Measurements from ENCODE around the gene SCUBE1. TPM values are rescaled to one million over a fixed set of nuclear protein-coding genes. Genes with fewer than 3 reads are reported as not detected.

SCUBE1 gene
- total and polyA plus RNA-seq, 2 donors (not counting 3 experiments of a cell fraction or from before 2014, with no cell fraction given) = 0.07 TPM; not detected in 1

DNA sequence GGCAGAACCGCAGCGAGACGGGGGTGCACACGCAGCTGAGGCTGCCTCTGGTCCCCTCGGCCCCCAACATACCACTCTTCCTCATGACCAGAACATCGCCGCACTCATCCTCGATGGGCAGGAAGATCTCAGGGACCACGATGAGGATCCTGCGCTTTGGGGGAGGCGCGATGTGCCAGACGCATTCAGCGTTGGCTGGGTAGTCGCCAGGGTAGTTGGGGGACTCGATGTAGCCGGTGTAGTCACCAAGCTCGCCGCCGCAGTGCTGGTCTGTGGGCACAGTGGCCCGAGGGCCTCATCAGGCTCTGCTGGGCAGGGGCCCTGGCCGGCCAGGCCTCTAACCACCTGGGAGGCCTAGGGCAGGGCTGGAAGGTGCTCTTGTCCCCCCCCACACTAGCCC is 133.2 kb downstream of the SCUBE1 start:
- Histone ChIP-seq H3K4me1 (ENCODE audit: control insufficient read depth, extremely low read depth, insufficient read depth, low read length) (no peaks in the 10 kb centered on the region), H3K4me3 (replicated peaks in 1 of 3; ENCODE audit: insufficient read depth in 1 of 3, low read depth in 1 of 3, low read length in 3 of 3) (no peak overlapping the region), H3K27ac (ENCODE audit: insufficient read depth, low read depth, low read length) (no peak overlapping the region), H3K79me2 (ENCODE audit: control insufficient read depth, insufficient read depth, low read length) (no peaks in the 10 kb centered on the region), H2AFZ (ENCODE audit: low read depth, low read length) (no peak overlapping the region), H3K9me1 (replicated peaks; ENCODE audit: control insufficient read depth, extremely low read depth, insufficient read depth, low read length) (no peaks in the 10 kb centered on the region), H3K36me3 (ENCODE audit: control insufficient read depth in 2 of 2, extremely low read depth in 1 of 2, insufficient read depth in 2 of 2, low read length in 2 of 2) (no peaks in the 10 kb centered on the region), H3K27me3 (ENCODE audit: control insufficient read depth in 2 of 2, insufficient read depth in 2 of 2, low read length in 2 of 2) (no peaks in the 10 kb centered on the region), H3K9ac (replicated peaks; ENCODE audit: extremely low read depth, insufficient read depth, low read length) (no peak overlapping the region), H4K20me1 (replicated peaks; ENCODE audit: control insufficient read depth, extremely low read depth, insufficient read depth, low read length) (no peaks in the 10 kb centered on the region), H3K4me2 (ENCODE audit: insufficient read depth, low read length) (no peak overlapping the region), H3K9me3 (replicated peaks; ENCODE audit: control insufficient read depth, insufficient read depth, low read length) (no peaks in the 10 kb centered on the region)
- CTCF ChIA-PET = interaction anchor here (1.7 kb wide), 1 partner anchor 23 kb away, joined by 4 read pairs; no protein-coding TSS in a partner anchor
- DNase-seq (ENCODE audit: low read depth, low spot score) = no peak
- POLR2A ChIA-PET = no interaction called here
- FAIRE-seq = no peak
- TF ChIP-seq MYC (IDR thresholded peaks at IDR 0.05; ENCODE audit: low read depth, low read length) (no peak), JUN (IDR thresholded peaks at IDR 0.05; ENCODE audit: borderline replicate concordance, insufficient read depth, insufficient read length, low read depth) (no peak)
- TF ChIP-seq, protein P1, sequence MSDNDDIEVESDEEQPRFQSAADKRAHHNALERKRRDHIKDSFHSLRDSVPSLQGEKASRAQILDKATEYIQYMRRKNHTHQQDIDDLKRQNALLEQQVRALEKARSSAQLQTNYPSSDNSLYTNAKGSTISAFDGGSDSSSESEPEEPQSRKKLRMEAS (IDR thresholded peaks at IDR 0.05; ENCODE audit: insufficient read depth, insufficient read length) = no peak
- dilution Hi-C loops (cut with MboI; ENCODE audit: extremely low pct_ligation_motif_present, low sequenced_read_pairs) = no loop called here
- intact Hi-C loops (cut with micrococcal nuclease) = no loop called here
- no TSS peak for BruUV-seq (replicated peaks)

DNA sequence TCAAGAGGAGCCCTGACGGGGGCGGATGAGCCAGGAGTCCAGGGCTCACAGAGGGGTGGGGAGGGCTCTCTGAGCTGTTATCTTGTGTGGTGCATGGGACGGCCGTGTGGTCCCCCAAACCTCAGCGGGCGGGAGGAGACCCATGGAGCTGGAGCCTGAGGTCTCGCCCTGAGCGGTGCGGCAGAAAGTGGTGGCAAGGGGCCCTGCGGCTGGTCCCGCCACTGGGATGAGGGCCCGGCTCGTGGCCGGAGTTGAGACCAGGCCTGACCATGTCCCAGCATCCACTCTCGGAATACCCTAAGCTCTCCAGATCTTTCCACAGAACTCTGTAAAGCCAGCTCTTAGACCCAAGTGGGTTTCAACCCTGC is 133.7 kb downstream of the SCUBE1 start:
- Histone ChIP-seq H2AFZ (ENCODE audit: low read depth, low read length) (no peak overlapping the region), H3K4me1 (ENCODE audit: control insufficient read depth, extremely low read depth, insufficient read depth, low read length) (no peaks in the 10 kb centered on the region), H3K9me1 (replicated peaks; ENCODE audit: control insufficient read depth, extremely low read depth, insufficient read depth, low read length) (no peaks in the 10 kb centered on the region), H3K27me3 (ENCODE audit: control insufficient read depth in 2 of 2, insufficient read depth in 2 of 2, low read length in 2 of 2) (no peaks in the 10 kb centered on the region), H3K9ac (replicated peaks; ENCODE audit: extremely low read depth, insufficient read depth, low read length) (no peak overlapping the region), H3K36me3 (ENCODE audit: control insufficient read depth in 2 of 2, extremely low read depth in 1 of 2, insufficient read depth in 2 of 2, low read length in 2 of 2) (no peaks in the 10 kb centered on the region), H3K9me3 (replicated peaks; ENCODE audit: control insufficient read depth, insufficient read depth, low read length) (no peaks in the 10 kb centered on the region), H4K20me1 (replicated peaks; ENCODE audit: control insufficient read depth, extremely low read depth, insufficient read depth, low read length) (no peaks in the 10 kb centered on the region), H3K79me2 (ENCODE audit: control insufficient read depth, insufficient read depth, low read length) (no peaks in the 10 kb centered on the region), H3K4me2 (ENCODE audit: insufficient read depth, low read length) (no peak overlapping the region), H3K4me3 (replicated peaks in 1 of 3; ENCODE audit: insufficient read depth in 1 of 3, low read depth in 1 of 3, low read length in 3 of 3) (no peak overlapping the region), H3K27ac (ENCODE audit: insufficient read depth, low read depth, low read length) (no peak overlapping the region)
- ChIA-PET POLR2A (no interaction called here), CTCF (interaction anchor here (1.7 kb wide), 1 partner anchor 22 kb away, joined by 4 read pairs; no protein-coding TSS in a partner anchor)
- BruUV-seq (replicated peaks) = no TSS peak
- no peak for TF ChIP-seq POLR2AphosphoS5 (IDR thresholded peaks at IDR 0.05; ENCODE audit: insufficient read depth, low read depth, low read length)
- no peak for TF ChIP-seq EZH2 (IDR thresholded peaks at IDR 0.05; ENCODE audit: borderline replicate concordance, low read depth, low read length, severe bottlenecking)
- TF ChIP-seq POLR2A (IDR thresholded peaks at IDR 0.05; ENCODE audit: low read depth, low read length) = no peak
- TF ChIP-seq MYC (IDR thresholded peaks at IDR 0.05; ENCODE audit: low read depth, low read length) = no peak
- TF ChIP-seq, protein P2, sequence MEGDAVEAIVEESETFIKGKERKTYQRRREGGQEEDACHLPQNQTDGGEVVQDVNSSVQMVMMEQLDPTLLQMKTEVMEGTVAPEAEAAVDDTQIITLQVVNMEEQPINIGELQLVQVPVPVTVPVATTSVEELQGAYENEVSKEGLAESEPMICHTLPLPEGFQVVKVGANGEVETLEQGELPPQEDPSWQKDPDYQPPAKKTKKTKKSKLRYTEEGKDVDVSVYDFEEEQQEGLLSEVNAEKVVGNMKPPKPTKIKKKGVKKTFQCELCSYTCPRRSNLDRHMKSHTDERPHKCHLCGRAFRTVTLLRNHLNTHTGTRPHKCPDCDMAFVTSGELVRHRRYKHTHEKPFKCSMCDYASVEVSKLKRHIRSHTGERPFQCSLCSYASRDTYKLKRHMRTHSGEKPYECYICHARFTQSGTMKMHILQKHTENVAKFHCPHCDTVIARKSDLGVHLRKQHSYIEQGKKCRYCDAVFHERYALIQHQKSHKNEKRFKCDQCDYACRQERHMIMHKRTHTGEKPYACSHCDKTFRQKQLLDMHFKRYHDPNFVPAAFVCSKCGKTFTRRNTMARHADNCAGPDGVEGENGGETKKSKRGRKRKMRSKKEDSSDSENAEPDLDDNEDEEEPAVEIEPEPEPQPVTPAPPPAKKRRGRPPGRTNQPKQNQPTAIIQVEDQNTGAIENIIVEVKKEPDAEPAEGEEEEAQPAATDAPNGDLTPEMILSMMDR (IDR thresholded peaks at IDR 0.05; ENCODE audit: extremely low read depth in 1 of 2, insufficient read depth in 1 of 2, low read depth in 1 of 2, low read length in 2 of 2) = no peak
- TF ChIP-seq GATA2 (IDR thresholded peaks at IDR 0.05; ENCODE audit: insufficient read depth, insufficient read length, low read depth, low read length) = no peak
- no peak for TF ChIP-seq JUN (IDR thresholded peaks at IDR 0.05; ENCODE audit: borderline replicate concordance, insufficient read depth, insufficient read length, low read depth)
- TF ChIP-seq FOS (IDR thresholded peaks at IDR 0.05; ENCODE audit: borderline replicate concordance, insufficient read depth, low read length) = no peak
- TF ChIP-seq, protein P1 (IDR thresholded peaks at IDR 0.05; ENCODE audit: insufficient read depth, insufficient read length) = no peak
- dilution Hi-C loops (cut with MboI; ENCODE audit: extremely low pct_ligation_motif_present, low sequenced_read_pairs) = no loop called here
- DNase-seq (ENCODE audit: low read depth, low spot score) (no peak), FAIRE-seq (no peak)
- intact Hi-C loops (cut with micrococcal nuclease) = no loop called here

All from endothelial cell of umbilical vein (primary cell).